HCT116 (cell line): Measurements from ENCODE around the gene CTSZ. TPM values are rescaled to one million over a fixed set of nuclear protein-coding genes. Genes with fewer than 3 reads are reported as not detected.

Experiments used
- ATAC-seq: fragments of 200-7000 bp; cut with Tn5 transposase; 2 replicates; pipeline ENCODE4 v1.9.1; 2020; ENCODE audit warnings: mild to moderate bottlenecking, moderate library complexity
- BruUV-seq: library from RNA; stranded (reverse); fragments of 400-500 nt; replicated peaks from 2 replicates; lab custom pipeline; 2021; lab: Mats Ljungman, UMichigan
- CTCF ChIA-PET: fragments of 300-600 bp; sonication (Branson Sonifier 250); formaldehyde crosslinking; loops from one replicate; lab custom pipeline; 2021; ENCODE audit warnings: antibody characterized with exemption; lab: Charles Lee
- POLR2A ChIA-PET: fragments of 300-600, 350-600 bp; sonication (Branson Sonifier 250); formaldehyde crosslinking; loops from one replicate; lab custom pipeline; 2021; ENCODE audit warnings: antibody characterized with exemption; lab: Charles Lee
- RAD21 ChIA-PET, 2 experiments: fragments of 300-600 bp; sonication (Branson Sonifier 250); formaldehyde crosslinking; loops; one replicate each; lab custom pipeline; 2023; ENCODE audit warnings: low total read pairs in 2 of 2; ENCODE audit not compliant: uncharacterized antibody in 2 of 2, unreplicated experiment in 2 of 2, low non-redundant PET in 1 of 2; lab: Charles Lee
- DNase-seq: peaks from one replicate; pipeline ENCODE4 v3.0.0-alpha.2; 2010; ENCODE audit warnings: low read depth, low spot score
- H2AFZ ChIP-seq: fragments of 200-600 bp; shearing (Covaris generic), sonication (generic); 2 replicates; pipeline ENCODE4 v1.6.1; 2017; ENCODE audit warnings: low read depth, mixed run types, mixed read lengths, antibody characterized with exemption, low read length; ENCODE audit not compliant: poor library complexity, severe bottlenecking
- H3K27ac ChIP-seq: 2 replicates; pipeline ENCODE4 v1.5.1; 2012; ENCODE audit warnings: low read depth, low read length
- H3K27me3 ChIP-seq: fragments of 200-600 bp; sonication (generic); 2 replicates; pipeline ENCODE4 v1.6.1; 2016; ENCODE audit warnings: mixed run types, low read length, mixed read lengths; ENCODE audit not compliant: insufficient read depth
- H3K36me3 ChIP-seq, 2 experiments: fragments of 200-500 bp in 1 of 2; fragments of 200-600 bp in 1 of 2; sonication (Bioruptor generic) in 1 of 2; sonication (generic) in 1 of 2; 2 replicates each; pipeline versions ENCODE4 v1.5.1 to v1.6.1; 2014 to 2016; ENCODE audit warnings: low read length in 2 of 2, inconsistent platforms in 1 of 2, mixed read lengths in 1 of 2, mixed run types in 1 of 2; ENCODE audit not compliant: insufficient read depth in 2 of 2, control insufficient read depth in 1 of 2
- H3K4me1 ChIP-seq, 2 experiments: fragments of 200-600 bp in 1 of 2; sonication (generic) in 1 of 2; 2 replicates each; pipeline versions ENCODE4 v1.5.1 to v1.6.1; 2012 to 2017; ENCODE audit warnings: low read length in 2 of 2, inconsistent platforms in 1 of 2, mild to moderate bottlenecking in 1 of 2, mixed read lengths in 1 of 2, mixed run types in 1 of 2, moderate library complexity in 1 of 2; ENCODE audit not compliant: insufficient read depth in 2 of 2, control insufficient read depth in 1 of 2
- H3K4me2 ChIP-seq: fragments of 200-600 bp; sonication (generic); 2 replicates; pipeline ENCODE4 v1.6.1; 2017; ENCODE audit warnings: mixed run types, low read length, mixed read lengths
- H3K4me3 ChIP-seq, 2 experiments: fragments of 200-600 bp in 1 of 2; sonication (generic) in 1 of 2; replicated peaks in 1 of 2; 2 replicates each; pipeline ENCODE4 v1.5.1; 2011 to 2016; ENCODE audit warnings: low read length in 2 of 2, control low read depth in 1 of 2, low read depth in 1 of 2, mild to moderate bottlenecking in 1 of 2, mixed read lengths in 1 of 2, mixed run types in 1 of 2
- H3K79me2 ChIP-seq: fragments of 200-600 bp; sonication (generic); 2 replicates; pipeline ENCODE4 v1.6.1; 2017; ENCODE audit warnings: mild to moderate bottlenecking, mixed run types, low read length, moderate library complexity, mixed read lengths; ENCODE audit not compliant: insufficient read depth
- H3K9ac ChIP-seq: fragments of 200-600 bp; sonication (generic); 2 replicates; pipeline ENCODE4 v1.6.1; 2016; ENCODE audit warnings: low read length, mixed read lengths
- H3K9me2 ChIP-seq: fragments of 200-600 bp; sonication (generic), shearing (Covaris generic); 2 replicates; pipeline ENCODE4 v1.6.1; 2017; ENCODE audit warnings: mixed run types, mild to moderate bottlenecking, moderate library complexity; ENCODE audit not compliant: insufficient read depth
- H3K9me3 ChIP-seq, 2 experiments: fragments of 200-500 bp in 1 of 2; fragments of 200-600 bp in 1 of 2; sonication (Bioruptor generic) in 1 of 2; sonication (generic) in 1 of 2; 2 replicates each; pipeline ENCODE4 v1.6.1; 2014 to 2017; ENCODE audit warnings: low read length in 2 of 2, mixed read lengths in 2 of 2, inconsistent platforms in 1 of 2, low read depth in 1 of 2, mild to moderate bottlenecking in 1 of 2, mixed run types in 1 of 2, moderate library complexity in 1 of 2; ENCODE audit not compliant: control insufficient read depth in 1 of 2, insufficient read depth in 1 of 2
- H4K20me1 ChIP-seq: fragments of 200-600 bp; sonication (generic), shearing (Covaris generic); 2 replicates; pipeline ENCODE4 v1.6.1; 2017; ENCODE audit warnings: mixed run types, mild to moderate bottlenecking, moderate library complexity; ENCODE audit not compliant: insufficient read depth
- ATF3 ChIP-seq: IDR thresholded peaks from 2 replicates; pipeline ENCODE4 v1.6.1; 2012
- CBX3 ChIP-seq: IDR thresholded peaks from 2 replicates; pipeline ENCODE4 v1.6.1; 2012; ENCODE audit warnings: low read depth
- CEBPB ChIP-seq: IDR thresholded peaks from 2 replicates; pipeline ENCODE4 v1.6.1; 2012; ENCODE audit warnings: low read depth
- EGR1 ChIP-seq: IDR thresholded peaks from 2 replicates; pipeline ENCODE4 v1.6.1; 2012; ENCODE audit warnings: low read depth
- ELF1 ChIP-seq: IDR thresholded peaks from 2 replicates; pipeline ENCODE4 v1.6.1; 2012; ENCODE audit warnings: low read depth, borderline replicate concordance
- EZH2 ChIP-seq: fragments of 200-600 bp; sonication (generic); IDR thresholded peaks from 2 replicates; pipeline ENCODE4 v1.6.1; 2017; ENCODE audit warnings: antibody characterized with exemption, mixed run types
- EZH2phosphoT487 ChIP-seq: fragments of 200-600 bp; IDR thresholded peaks from 2 replicates; pipeline ENCODE4 v1.6.1; 2018; ENCODE audit warnings: antibody characterized with exemption, borderline replicate concordance
- MAX ChIP-seq: IDR thresholded peaks from 2 replicates; pipeline ENCODE4 v1.6.1; 2012
- POLR2A ChIP-seq: IDR thresholded peaks from 2 replicates; pipeline ENCODE4 v1.7.0; 2011; ENCODE audit warnings: borderline replicate concordance; ENCODE audit not compliant: insufficient read depth, insufficient read length; ENCODE audit errors: extremely low read depth
- RAD21 ChIP-seq: IDR thresholded peaks from 2 replicates; pipeline ENCODE4 v1.6.1; 2012; ENCODE audit warnings: low read depth, mild to moderate bottlenecking
- SIN3A ChIP-seq: IDR thresholded peaks from 2 replicates; pipeline ENCODE4 v1.6.1; 2012; ENCODE audit warnings: low read depth
- SP1 ChIP-seq: IDR thresholded peaks from 2 replicates; pipeline ENCODE4 v1.6.1; 2012; ENCODE audit warnings: low read depth
- TCF7L2 ChIP-seq: IDR thresholded peaks from 2 replicates; pipeline ENCODE4 v1.7.0; 2011; ENCODE audit warnings: borderline replicate concordance, inconsistent platforms; ENCODE audit not compliant: insufficient read depth, insufficient read length; ENCODE audit errors: extremely low read depth
- YY1 ChIP-seq: IDR thresholded peaks from 2 replicates; pipeline ENCODE4 v1.6.1; 2011; ENCODE audit warnings: low read length, low read depth, moderate library complexity, mild to moderate bottlenecking; ENCODE audit not compliant: insufficient replicate concordance; ENCODE audit errors: extremely low read depth
- ZBTB33 ChIP-seq: IDR thresholded peaks from 2 replicates; pipeline ENCODE4 v1.6.1; 2011; ENCODE audit warnings: mild to moderate bottlenecking, low read length, moderate library complexity; ENCODE audit not compliant: insufficient replicate concordance; ENCODE audit errors: extremely low read depth
- ZFX ChIP-seq: fragments of 450-650 bp; IDR thresholded peaks from 2 replicates; pipeline ENCODE4 v1.6.1; 2017
- intact Hi-C: fragments of 100-400 bp; cut with micrococcal nuclease; formaldehyde crosslinking; loops from 2 replicates; pipeline ENCODE4 v1.10.0; 2022
- total RNA-seq: library from RNA; stranded (reverse); gene quantifications from one replicate; pipeline ENCODE4 v1.2.1, GENCODE V29; 2021; ENCODE audit not compliant: unreplicated experiment
- TF ChIP-seq, protein P1 (sequence below): IDR thresholded peaks from 2 replicates; pipeline ENCODE4 v1.6.1; 2012; ENCODE audit warnings: low read depth
- TF ChIP-seq, protein P2 (sequence below), 3 experiments: fragments of 200-600 bp in 1 of 3; sonication (generic) in 1 of 3; IDR thresholded peaks in 2 of 3; conservative IDR thresholded peaks in 1 of 3; 2 replicates each; pipeline ENCODE4 v1.5.1; 2012 to 2017; ENCODE audit warnings: low read depth in 2 of 3, low read length in 2 of 3, antibody characterized with exemption in 1 of 3, borderline replicate concordance in 1 of 3, control low read depth in 1 of 3, mild to moderate bottlenecking in 1 of 3, mixed read lengths in 1 of 3, mixed run types in 1 of 3, moderate library complexity in 1 of 3; ENCODE audit not compliant: insufficient read depth in 1 of 3

Gene CTSZ
- total RNA-seq, 1 experiment from 2014 or later: 100 TPM

GRCh38 chr20:59002874-59003399 is 4.1 kb downstream of the CTSZ start:
- H2AFZ ChIP-seq: no peak overlapping the region
- H3K4me2 ChIP-seq: no peak overlapping the region
- BruUV-seq: no TSS peak
- no peaks in the 10 kb centered on the region for H3K27me3 ChIP-seq
- no peak overlapping the region for H3K9ac ChIP-seq
- H4K20me1 ChIP-seq: no peaks in the 10 kb centered on the region
- H3K4me3 ChIP-seq: no peak overlapping the region
- peaks cover 10 to 23% of the 10 kb centered on the region in 2 experiments for H3K4me1 ChIP-seq
- DNase-seq: no peak
- TF ChIP-seq CBX3: no peak
- TF ChIP-seq TCF7L2: no peak
- TF ChIP-seq, protein P1, sequence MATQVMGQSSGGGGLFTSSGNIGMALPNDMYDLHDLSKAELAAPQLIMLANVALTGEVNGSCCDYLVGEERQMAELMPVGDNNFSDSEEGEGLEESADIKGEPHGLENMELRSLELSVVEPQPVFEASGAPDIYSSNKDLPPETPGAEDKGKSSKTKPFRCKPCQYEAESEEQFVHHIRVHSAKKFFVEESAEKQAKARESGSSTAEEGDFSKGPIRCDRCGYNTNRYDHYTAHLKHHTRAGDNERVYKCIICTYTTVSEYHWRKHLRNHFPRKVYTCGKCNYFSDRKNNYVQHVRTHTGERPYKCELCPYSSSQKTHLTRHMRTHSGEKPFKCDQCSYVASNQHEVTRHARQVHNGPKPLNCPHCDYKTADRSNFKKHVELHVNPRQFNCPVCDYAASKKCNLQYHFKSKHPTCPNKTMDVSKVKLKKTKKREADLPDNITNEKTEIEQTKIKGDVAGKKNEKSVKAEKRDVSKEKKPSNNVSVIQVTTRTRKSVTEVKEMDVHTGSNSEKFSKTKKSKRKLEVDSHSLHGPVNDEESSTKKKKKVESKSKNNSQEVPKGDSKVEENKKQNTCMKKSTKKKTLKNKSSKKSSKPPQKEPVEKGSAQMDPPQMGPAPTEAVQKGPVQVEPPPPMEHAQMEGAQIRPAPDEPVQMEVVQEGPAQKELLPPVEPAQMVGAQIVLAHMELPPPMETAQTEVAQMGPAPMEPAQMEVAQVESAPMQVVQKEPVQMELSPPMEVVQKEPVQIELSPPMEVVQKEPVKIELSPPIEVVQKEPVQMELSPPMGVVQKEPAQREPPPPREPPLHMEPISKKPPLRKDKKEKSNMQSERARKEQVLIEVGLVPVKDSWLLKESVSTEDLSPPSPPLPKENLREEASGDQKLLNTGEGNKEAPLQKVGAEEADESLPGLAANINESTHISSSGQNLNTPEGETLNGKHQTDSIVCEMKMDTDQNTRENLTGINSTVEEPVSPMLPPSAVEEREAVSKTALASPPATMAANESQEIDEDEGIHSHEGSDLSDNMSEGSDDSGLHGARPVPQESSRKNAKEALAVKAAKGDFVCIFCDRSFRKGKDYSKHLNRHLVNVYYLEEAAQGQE: no peak
- no peak for TF ChIP-seq EGR1
- no peak for TF ChIP-seq ATF3
- TF ChIP-seq POLR2A: no peak
- TF ChIP-seq MAX: no peak
- no peak for TF ChIP-seq ZBTB33
- TF ChIP-seq, protein P2, sequence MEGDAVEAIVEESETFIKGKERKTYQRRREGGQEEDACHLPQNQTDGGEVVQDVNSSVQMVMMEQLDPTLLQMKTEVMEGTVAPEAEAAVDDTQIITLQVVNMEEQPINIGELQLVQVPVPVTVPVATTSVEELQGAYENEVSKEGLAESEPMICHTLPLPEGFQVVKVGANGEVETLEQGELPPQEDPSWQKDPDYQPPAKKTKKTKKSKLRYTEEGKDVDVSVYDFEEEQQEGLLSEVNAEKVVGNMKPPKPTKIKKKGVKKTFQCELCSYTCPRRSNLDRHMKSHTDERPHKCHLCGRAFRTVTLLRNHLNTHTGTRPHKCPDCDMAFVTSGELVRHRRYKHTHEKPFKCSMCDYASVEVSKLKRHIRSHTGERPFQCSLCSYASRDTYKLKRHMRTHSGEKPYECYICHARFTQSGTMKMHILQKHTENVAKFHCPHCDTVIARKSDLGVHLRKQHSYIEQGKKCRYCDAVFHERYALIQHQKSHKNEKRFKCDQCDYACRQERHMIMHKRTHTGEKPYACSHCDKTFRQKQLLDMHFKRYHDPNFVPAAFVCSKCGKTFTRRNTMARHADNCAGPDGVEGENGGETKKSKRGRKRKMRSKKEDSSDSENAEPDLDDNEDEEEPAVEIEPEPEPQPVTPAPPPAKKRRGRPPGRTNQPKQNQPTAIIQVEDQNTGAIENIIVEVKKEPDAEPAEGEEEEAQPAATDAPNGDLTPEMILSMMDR (IDR thresholded peaks at IDR 0.05 in 2 of 3, conservative IDR thresholded peaks at IDR 0.05 in 1 of 3; ENCODE audit: borderline replicate concordance in 1 of 3, insufficient read depth in 1 of 3, low read depth in 2 of 3, low read length in 2 of 3): no peak
- TF ChIP-seq CEBPB: no peak
- no peak for TF ChIP-seq EZH2
- no peak for TF ChIP-seq RAD21
- no peak for TF ChIP-seq ELF1
- TF ChIP-seq ZFX: no peak
- TF ChIP-seq SIN3A: no peak
- TF ChIP-seq YY1: no peak
- TF ChIP-seq EZH2phosphoT487: no peak
- no peak for TF ChIP-seq SP1
- H3K27ac ChIP-seq: no peak overlapping the region
- intact Hi-C loops: no loop called here
- ChIA-PET RAD21 (no interaction called here), CTCF (no interaction called here), POLR2A (no interaction called here)
- no peaks in the 10 kb centered on the region for H3K9me3 ChIP-seq
- H3K79me2 ChIP-seq: peaks cover 30% of the 10 kb centered on the region; the same call in 1 of the 2 replicates
- no peaks in the 10 kb centered on the region for H3K9me2 ChIP-seq
- peaks cover 0 to 4% of the 10 kb centered on the region in 2 experiments; a peak in 1 of 4 replicates for H3K36me3 ChIP-seq
- no peak for ATAC-seq
